NCI-H2196 treated with DMSO at 0.1 percent for 48 hours (cell line): ENCODE measurements around the gene CCNDBP1.
"Not testable (repeated sequence)": the region's sequence is repeated elsewhere in the genome, so short reads cannot be mapped to it uniquely, and the experiment has no call there.

Experiments
- DNase-seq: peaks from one replicate; lab custom pipeline; 2025; ENCODE audit not compliant: unreplicated experiment; lab: John Stamatoyannopoulos, UW

Gene CCNDBP1

DNA sequence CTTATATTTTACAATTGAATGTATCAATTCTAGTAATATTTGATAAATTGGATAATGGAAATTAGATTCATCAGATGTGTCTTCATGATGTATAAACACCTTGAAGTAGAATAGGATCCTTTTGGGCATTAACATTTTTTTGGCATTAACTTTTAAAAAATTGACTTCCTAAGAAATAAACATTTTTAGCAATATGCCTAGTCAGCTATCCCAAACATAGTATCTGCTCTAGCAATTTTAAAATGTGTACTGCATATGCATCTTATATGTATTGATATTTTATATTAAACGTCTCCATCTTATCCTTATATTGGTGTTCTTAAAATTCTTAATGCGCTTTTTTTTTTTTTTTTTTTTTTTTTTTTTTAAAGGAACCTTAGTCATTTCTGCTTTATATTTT lies 8.5 kb downstream of the CCNDBP1 start:
- no peak for DNase-seq

DNA sequence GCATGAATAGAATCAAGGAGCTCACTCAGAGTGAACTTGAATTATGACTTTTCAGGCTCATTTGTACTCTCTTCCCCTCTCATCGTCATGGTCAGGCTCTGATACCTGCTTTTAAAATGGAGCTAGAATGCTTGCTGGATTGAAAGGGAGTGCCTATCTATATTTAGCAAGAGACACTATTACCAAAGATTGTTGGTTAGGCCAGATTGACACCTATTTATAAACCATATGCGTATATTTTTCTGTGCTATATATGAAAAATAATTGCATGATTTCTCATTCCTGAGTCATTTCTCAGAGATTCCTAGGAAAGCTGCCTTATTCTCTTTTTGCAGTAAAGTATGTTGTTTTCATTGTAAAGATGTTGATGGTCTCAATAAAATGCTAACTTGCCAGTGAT lies 9.6 kb downstream of the CCNDBP1 start:
- no peak for DNase-seq

DNA sequence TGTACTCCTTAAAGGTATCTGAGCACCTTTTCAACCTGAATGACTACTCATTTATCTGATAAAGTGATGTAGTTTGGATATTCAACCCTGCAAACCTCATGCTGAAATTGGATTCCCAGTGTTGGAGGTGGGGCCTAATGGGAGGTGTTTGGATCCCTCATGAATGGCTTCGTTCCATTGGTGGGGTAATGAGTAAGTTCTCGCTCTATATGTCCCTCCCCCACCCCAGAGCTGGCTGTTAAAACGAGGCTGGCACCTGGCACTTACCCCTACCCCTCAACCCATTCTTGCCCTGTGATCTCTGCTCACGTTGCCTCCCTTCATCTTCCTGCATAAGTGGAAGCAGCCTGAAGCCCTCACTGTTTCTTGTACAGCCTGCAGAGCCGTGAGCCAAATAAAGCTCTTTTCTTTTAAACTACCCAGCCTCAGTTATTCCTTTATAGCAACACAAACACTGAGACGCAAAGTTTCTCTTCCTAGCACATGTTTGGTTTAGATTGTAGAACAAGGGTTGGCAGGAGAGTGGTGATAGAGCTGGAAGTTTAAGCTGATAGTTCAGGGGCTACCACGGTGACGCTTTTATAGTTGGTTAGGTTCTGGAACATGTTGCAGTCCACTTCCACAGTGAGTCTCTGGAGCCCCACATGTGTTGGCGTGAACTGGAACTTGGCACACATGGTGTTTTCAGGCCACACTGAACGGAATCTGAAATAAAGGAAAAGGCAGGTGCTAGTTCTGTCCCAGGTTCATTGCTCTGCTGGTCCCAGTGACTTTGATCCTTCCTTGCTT lies 11.8 kb downstream of the CCNDBP1 start:
- no peak for DNase-seq

DNA sequence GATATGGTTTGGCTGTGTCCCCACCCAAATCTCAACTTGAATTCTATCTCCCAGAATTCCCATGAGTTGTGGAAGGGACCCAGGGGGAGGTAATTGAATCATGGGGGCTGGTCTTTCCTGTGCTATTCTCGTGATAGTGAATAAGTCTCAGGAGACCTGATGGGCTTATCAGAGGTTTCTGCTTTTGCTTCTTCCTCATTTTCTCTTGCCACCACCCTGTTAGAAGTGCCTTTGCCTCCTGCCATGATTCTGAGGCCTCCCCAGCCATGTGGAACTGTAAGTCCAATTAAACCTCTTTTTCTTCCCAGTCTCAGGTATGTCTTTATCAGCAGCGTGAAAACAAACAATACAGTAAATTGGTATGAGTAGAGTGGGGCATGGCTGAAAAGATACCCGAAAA lies 12.6 kb downstream of the CCNDBP1 start:
- DNase-seq: not testable (repeated sequence)

DNA sequence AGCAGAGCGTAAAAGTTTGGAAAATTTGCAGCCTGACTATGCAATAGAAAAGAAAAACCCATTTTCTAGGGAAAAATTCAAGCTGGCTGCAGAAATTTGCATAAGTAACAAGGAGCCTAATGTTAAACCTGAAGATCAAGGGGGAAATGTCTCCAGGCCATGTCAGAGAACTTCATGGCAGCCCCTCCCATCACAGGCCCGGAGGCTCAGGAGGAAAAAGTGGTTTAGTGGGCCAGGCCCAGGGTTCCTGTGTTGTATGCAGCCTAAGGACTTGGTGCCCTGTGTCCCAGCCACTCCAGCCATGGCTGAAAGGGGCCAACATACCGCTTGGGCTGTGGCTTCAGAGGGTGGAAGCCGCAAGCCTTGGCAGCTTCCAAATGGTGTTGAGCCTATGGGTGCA lies 13.4 kb downstream of the CCNDBP1 start:
- not testable (repeated sequence) for DNase-seq

DNA sequence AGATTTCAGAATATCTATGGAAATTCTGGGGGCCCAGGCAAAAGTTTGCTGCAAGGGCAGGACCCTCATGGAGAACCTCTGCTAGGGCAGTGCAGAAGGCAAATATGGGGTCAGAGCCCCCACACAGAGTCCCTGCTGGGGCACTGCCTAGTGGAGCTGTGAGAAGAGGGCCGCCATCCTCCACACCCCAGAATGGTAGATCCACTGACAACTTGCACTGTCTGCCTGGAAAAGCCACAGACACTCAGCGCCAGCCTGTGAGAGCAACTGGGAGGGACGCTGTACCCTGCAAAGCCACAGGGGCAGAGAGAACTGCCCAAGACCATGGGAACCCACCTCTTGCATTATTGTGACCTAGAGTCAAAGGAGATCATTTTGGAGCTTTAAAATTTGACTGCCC lies 13.8 kb downstream of the CCNDBP1 start:
- DNase-seq: no peak

DNA sequence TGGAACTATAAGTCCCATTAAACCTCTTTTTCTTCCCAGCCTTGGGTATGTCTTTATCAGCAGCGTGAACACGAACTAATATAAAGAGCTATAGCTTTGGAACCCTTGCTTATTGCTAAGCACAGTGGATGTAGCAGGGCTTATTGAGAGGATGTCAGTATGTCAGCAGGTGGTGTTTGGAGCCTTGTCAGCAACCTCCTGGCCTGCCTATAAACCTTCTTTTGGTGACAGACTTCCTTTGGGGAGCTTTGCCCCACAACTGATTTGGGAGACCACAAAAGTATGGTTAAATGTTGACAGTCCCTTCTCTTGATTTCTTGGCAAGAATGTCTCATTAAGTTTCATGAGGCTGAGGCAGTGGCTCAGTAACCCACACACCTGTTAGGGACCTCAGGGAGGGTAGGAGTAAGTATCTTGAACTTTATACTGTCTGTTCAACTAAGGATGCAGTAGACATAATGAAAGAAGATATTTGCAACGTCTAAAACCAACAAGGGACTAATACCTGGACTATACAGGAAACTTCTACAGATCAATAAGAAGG lies 14.8 kb downstream of the CCNDBP1 start:
- no peak for DNase-seq

DNA sequence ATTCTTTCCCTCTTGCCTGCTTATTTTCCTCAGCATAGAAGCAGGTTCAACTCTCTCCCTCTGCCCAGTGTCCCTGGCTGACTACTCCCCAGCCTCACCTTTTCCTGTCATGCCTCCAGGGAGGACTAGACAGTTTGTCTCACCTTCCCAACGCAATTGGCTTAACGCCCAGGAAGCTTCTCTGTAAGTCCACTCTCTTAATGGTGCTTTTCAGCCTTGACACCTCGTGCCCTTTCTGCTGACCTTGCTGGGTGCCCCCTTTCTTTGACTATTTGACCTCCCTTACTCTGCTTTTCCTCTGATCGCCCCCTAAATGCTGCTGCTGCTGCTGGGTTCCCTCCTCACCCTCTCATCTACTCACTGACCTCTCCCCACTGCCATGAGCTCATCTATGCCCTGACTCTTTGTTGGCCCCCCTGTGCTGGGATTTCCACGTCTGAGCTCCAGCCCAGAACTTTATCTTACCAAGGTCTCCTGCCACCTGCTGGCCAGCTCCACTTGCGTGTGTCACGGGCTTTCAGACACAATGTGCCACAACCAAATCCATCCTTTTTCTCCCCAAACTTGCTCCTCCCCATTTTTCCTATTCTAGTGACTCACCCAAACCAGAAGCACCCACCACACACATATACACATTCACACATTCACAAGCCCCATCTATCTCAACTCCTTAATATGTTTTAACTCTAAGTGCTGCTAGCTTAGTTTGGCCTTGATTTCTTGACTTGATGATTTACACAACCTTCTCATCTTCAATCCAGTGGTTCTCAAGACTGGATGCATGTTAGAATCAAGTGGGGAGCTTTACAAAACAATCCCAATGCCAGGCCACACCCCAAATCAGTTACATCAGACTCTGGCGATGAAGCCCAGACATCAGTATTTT lies 19.1 kb downstream of the CCNDBP1 start:
- DNase-seq: no peak

DNA sequence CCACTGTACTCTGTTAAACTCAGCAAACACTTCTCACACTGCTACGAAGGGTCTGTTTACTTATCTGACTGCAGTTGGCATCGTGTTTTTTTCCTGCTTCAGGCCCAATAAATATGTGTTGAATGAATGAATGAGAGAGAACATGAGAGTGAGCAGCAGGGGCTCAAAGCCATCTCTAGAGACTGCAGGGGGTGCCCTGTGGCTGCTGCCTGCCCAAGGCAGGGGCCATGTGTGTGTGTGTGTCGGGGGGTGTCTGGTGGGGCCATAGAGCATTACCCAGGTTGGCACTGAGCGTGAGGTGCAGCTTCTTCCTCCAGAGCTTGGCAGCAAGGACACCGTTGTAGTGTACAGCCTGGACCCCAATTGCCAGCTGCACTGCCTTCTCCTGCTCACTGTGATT lies 20.9 kb downstream of the CCNDBP1 start:
- no peak for DNase-seq

DNA sequence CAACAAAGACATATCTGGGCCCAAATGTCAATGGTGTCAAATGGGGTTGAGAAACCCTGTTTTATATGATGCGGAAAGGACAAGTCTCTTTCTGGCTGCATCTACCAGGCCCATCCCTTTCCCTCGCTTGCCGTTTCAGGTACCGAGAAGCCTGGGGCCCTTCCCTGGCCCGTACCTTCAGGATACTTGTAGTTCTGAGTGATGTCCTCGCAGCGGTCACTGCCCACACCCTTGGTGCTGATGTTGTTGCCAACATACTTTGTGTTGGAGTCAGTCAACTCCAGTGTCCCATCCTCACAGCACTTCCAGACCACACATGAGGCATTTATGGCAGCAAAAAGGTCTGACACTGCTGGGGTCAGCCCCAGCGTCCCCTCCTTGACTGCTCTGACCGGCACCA lies 21.8 kb downstream of the CCNDBP1 start:
- DNase-seq: no peak

DNA sequence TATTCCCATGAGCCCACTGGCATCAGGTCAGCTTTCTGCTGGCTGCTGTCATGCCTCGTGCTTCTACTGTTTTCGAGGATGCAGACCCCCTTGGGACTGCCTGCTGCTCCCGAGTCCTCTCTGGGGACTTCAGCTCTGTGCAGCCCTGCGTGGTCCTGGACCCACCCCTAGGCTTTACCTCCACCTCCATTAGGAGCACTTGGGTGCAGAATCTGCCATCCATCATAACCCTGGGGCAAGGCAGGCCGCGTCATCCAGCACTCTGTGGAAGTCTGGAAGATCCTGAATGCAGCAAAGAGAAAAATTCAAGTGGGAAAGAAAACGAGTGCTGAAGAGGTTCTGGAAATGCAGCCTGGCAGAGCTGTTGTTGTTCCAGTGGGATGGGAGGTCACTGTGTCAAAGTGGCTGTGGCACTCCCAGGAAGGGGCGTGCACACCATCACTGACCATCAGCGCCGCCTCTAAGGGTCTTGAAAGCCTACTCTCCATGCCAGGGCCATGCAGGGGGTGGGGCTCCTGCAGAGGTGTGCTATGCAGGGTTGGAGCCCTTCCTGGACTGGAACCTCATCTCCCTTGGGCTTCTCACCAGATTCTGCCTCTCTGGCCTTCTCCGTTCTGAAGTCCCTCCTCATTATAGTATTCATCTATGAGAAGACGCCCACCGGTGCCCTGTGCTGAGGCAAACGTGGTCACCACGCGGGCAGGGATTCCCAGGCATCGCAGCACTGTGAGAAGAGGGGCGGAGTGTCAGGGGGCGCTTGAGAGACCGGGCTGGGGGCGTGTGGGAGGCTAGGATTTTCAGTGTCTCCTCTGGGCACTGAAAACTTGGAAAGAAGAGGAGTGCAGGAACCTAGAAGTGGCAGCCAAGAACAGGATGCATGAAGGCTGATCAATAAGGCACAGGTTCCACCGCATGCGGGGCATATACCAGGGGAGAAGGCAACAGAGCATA lies 23.1 kb downstream of the CCNDBP1 start:
- no peak for DNase-seq

DNA sequence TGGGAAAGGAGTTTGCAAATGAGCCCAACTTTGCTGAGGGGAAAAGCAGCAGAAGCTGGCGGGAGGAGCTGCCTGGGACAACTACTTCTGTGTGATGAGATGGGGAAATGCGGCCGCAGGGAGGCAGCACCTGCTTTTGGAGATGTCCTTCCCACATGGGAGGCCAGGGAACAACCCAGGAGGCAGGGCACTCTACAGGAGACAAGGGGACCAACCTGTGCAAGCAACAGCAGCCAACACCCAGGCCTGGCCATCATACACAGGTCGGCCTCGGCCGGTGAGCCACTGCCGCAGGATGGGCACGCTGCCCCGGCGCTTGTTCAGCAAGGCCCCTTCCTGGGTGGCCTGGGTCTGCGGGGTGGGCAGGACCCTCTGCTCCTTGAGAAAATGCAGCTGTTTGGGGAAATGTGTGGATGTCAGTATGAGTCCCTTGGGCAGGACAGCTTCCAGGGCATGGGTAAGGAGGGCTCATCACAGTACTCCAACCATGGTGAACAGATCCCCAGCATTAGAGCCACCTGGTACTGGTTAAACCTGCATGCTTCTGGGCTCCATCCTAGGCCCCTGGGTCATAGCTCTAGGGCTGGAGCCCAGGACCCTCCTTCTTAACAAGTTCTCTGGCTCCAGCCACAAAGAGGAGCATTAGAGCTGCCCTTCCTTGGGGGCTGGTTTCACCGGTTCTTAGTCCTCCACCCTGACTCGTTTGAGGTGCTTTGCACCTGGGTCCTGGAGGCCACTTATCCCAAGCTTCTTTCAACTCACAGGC lies 24.0 kb downstream of the CCNDBP1 start:
- DNase-seq: no peak

DNA sequence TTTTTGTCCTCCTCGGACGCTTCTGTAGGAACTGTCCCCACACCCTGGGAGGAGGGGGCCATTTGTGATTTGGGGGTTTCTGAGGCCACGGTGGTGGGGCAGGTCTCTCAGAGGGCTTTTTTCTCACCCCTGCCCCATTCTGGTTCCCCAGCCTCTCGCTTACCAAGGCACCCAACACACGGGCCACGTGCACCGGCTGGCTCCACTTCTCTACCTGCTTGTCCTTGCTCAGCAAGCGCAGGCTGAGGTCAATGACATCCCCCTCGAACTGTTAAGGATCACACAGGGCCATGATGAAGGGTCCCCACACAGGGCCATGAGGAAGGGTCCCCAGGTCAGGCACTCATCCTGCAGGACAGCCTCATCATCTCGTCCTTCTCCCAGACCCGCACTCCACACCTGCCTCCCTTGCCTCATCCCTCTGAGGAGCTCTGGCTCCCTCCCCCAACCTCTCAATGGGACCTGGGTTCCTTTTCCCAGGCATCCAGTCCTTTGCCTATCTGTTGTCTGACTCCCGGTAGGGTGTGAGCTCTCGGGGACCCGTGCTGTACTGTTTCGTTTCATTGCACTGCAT lies 25.1 kb downstream of the CCNDBP1 start:
- no peak for DNase-seq

DNA sequence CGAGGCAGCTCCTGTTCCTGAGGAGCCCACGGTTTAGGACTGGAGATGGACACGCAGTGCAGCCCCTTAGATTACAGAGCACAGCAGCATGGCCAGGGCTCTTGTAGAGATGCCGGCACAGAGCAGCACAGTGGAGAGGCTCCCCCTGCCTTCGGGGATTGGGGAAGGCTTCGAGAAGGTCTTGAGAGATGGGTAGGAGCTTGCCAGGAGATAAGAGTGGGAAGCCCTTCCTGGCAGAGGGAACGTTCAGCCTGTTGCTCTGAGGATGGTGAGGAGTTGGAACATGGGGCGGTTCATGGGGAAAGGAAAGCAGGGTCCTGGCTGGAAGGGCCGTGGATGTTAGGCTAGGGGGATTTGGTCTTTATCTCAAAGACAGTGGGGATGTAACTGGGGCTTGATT lies 25.6 kb downstream of the CCNDBP1 start:
- no peak for DNase-seq

DNA sequence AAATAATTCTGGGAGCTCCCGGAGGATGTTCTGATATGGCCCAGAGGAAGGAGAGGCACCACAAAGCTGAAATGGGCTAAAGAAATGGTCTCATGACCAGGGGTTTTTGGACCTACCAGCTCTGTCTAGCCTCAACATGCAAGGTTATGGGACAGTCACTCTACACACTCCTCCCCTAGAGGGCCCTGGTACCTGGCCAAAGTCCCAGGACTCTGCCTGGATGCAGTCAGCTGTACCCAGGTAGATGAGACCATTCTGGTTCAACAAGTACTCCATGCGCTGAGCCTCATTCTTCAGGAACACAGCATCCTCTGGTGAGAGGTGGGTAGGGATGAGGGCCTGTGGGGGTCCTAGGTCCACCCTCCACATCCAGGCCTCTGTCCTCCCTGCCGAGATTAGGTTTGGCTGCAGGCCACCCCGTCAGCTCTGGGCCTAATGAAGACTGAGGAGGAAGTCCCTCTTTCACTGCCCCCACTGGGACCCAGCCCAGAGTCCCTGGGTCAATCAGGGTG lies 26.1 kb downstream of the CCNDBP1 start:
- no peak for DNase-seq

DNA sequence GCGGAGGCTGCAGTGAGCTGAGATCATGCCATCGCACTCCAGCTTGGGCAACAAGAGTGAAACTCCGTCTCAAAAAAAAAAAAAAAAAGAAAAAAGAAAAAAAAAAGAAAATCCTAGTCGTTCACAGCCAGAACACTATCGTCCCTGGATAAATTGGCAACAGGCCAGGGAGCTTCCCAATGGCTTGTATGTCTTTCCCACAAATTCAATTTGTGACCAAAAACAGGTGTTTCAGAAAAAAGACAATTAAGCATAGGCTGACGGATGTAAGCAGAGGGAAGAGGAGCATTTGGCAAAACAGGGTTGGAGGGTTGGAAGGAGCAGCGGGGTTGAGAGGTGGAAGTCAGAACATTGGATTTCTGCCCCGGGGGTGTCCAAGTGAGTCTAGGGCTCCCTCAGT lies 27.1 kb downstream of the CCNDBP1 start:
- DNase-seq: no peak

DNA sequence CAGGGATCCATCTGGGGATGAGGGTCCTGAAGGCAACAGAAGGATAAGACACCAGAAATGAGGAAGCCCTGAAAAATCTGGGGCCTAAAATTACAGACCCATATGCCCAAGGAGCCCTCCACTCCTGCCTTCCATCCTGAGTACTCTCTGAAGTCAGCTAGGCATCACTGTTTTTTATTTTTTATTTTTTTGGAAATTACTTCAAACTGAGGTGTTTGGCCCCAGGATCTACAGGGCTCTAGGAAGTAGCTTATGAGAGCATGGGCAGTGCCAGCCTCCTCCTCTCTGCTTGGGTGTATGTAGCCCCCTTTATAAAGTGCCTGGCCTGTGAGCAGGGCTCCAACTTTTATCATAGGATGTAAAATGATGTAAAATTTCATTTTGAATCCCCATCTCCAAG lies 27.7 kb downstream of the CCNDBP1 start:
- no peak for DNase-seq

DNA sequence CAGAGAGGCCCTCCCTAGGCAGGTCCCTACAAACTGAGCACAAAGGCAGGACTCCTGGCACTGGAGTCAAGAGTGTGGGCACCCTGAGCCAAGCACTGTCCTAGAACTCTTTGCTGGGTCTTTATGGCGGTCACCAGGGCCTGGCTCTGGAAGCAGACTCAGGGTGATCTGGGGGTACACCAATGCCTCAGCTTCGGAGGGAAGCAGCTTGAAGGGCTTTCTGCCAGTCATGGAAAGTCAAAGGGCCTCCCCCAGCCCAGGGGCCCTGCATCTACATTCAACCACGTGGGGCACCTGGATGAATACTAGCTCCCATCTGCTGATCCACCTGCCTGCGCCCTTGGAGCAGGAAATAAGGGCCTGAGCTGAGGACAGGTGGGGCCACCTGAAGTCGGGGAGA lies 28.3 kb downstream of the CCNDBP1 start:
- DNase-seq: no peak

DNA sequence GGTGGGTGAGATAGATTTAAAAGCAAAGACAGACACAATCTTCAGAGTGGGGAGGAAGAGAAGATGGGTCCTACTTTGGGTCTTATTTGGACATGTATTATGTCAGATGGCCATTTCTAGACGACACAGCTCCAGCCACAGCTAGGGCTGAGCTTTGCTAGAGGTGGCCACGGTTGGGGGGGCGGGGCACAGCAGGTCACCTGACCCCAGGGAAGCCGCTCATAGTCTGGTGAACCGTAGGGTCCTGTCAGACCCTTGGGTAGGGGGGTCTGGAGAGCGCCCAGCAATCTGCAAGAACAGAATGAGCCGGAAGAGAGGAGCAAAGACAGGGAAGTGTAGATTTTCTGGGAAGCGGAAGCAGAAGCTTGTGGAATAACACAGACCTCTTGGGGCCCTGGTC lies 29.0 kb downstream of the CCNDBP1 start:
- no peak for DNase-seq
